BLaER1 (cell line): ENCODE data around the gene SLC17A3.

Experiments
- H3K27ac ChIP-seq: shearing (Covaris generic); formaldehyde crosslinking; 2 replicates; pipeline ENCODE4 v1.8.1; 2022
- H3K27me3 ChIP-seq: shearing (Covaris generic); formaldehyde crosslinking; 2 replicates; pipeline ENCODE4 v1.8.1; 2022
- H3K36me3 ChIP-seq: shearing (Covaris generic); formaldehyde crosslinking; 2 replicates; pipeline ENCODE4 v1.8.1; 2022
- H3K4me1 ChIP-seq: shearing (Covaris generic); formaldehyde crosslinking; 2 replicates; pipeline ENCODE4 v1.8.1; 2022
- H3K4me2 ChIP-seq: shearing (Covaris generic); formaldehyde crosslinking; 2 replicates; pipeline ENCODE4 v1.8.1; 2022
- H3K4me3 ChIP-seq: shearing (Covaris generic); formaldehyde crosslinking; 2 replicates; pipeline ENCODE4 v1.8.1; 2022
- H3K9ac ChIP-seq: shearing (Covaris generic); formaldehyde crosslinking; 2 replicates; pipeline ENCODE4 v1.8.1; 2022
- H3K9me3 ChIP-seq: shearing (Covaris generic); formaldehyde crosslinking; 2 replicates; pipeline ENCODE4 v1.8.1; 2022
- H4K20me1 ChIP-seq: shearing (Covaris generic); formaldehyde crosslinking; 2 replicates; pipeline ENCODE4 v1.8.1; 2022
- Cebpa-rat ChIP-seq: shearing (Covaris generic); IDR thresholded peaks from 2 replicates; pipeline ENCODE4 v1.8.1; 2022

SLC17A3 gene

DNA sequence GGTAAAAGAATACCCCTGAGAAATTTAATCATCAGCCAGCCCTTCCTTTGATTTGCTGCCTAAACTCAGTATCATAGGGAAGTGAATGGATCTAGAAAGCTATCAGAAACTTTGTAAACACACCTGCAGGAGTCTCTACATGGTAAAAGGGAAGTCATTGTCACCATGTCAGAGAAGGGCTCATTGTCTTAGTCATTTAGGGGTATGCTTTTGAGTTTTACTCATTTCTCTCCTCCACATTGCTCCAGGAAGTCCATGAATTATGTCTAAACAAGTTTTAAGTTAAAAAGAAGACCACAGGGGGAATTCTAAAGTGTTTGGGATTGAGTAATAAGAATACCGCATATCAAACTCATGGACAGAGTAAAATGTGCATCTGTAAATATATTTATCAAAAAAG, 44.7 kb downstream of the SLC17A3 start:
- Histone ChIP-seq H3K27me3 (no peaks in the 10 kb centered on the region), H3K4me1 (no peaks in the 10 kb centered on the region), H4K20me1 (no peaks in the 10 kb centered on the region), H3K27ac (no peak overlapping the region), H3K9ac (no peak overlapping the region), H3K4me3 (no peak overlapping the region), H3K4me2 (no peak overlapping the region), H3K36me3 (no peaks in the 10 kb centered on the region), H3K9me3 (no peaks in the 10 kb centered on the region)
- no peak for TF ChIP-seq Cebpa-rat

- Histone ChIP-seq H3K27me3 (no peaks in the 10 kb centered on the region), H3K36me3 (no peaks in the 10 kb centered on the region), H4K20me1 (no peaks in the 10 kb centered on the region), H3K4me2 (no peak overlapping the region), H3K27ac (no peak overlapping the region), H3K4me3 (no peak overlapping the region), H3K9ac (no peak overlapping the region), H3K9me3 (no peaks in the 10 kb centered on the region), H3K4me1 (no peaks in the 10 kb centered on the region)
- no peak for TF ChIP-seq Cebpa-rat
These were observed 52.7 kb downstream of the SLC17A3 start for GRCh38 chr6:25821341-25821740.

- H3K36me3 ChIP-seq = no peaks in the 10 kb centered on the region
- H3K27me3 ChIP-seq = no peaks in the 10 kb centered on the region
- H3K27ac ChIP-seq = no peak overlapping the region
- no peaks in the 10 kb centered on the region for H4K20me1 ChIP-seq
- no peaks in the 10 kb centered on the region for H3K4me1 ChIP-seq
- H3K4me2 ChIP-seq = no peak overlapping the region
- H3K9me3 ChIP-seq = no peaks in the 10 kb centered on the region
- no peak overlapping the region for H3K9ac ChIP-seq
- no peak overlapping the region for H3K4me3 ChIP-seq
- no peak for TF ChIP-seq Cebpa-rat
These were observed 57.8 kb downstream of the SLC17A3 start for GRCh38 chr6:25816252-25816651.

- Histone ChIP-seq H3K27ac (no peak overlapping the region), H4K20me1 (no peaks in the 10 kb centered on the region), H3K4me2 (no peak overlapping the region), H3K4me3 (no peak overlapping the region), H3K9me3 (no peaks in the 10 kb centered on the region), H3K36me3 (no peaks in the 10 kb centered on the region), H3K4me1 (no peaks in the 10 kb centered on the region), H3K27me3 (no peaks in the 10 kb centered on the region), H3K9ac (no peak overlapping the region)
- TF ChIP-seq Cebpa-rat = no peak
These were observed 58.8 kb downstream of the SLC17A3 start for GRCh38 chr6:25815194-25815593.

- Histone ChIP-seq H3K27me3 (no peaks in the 10 kb centered on the region), H3K4me2 (no peak overlapping the region), H3K9me3 (no peaks in the 10 kb centered on the region), H3K27ac (no peak overlapping the region), H3K4me3 (no peak overlapping the region), H4K20me1 (no peaks in the 10 kb centered on the region), H3K9ac (no peak overlapping the region), H3K4me1 (no peaks in the 10 kb centered on the region), H3K36me3 (no peaks in the 10 kb centered on the region)
- no peak for TF ChIP-seq Cebpa-rat
These were observed 69.2 kb downstream of the SLC17A3 start for GRCh38 chr6:25804804-25805203.

- no peaks in the 10 kb centered on the region for H3K36me3 ChIP-seq
- no peak overlapping the region for H3K4me2 ChIP-seq
- H3K4me3 ChIP-seq = no peak overlapping the region
- TF ChIP-seq Cebpa-rat = no peak
- no peak overlapping the region for H3K9ac ChIP-seq
- H4K20me1 ChIP-seq = no peaks in the 10 kb centered on the region
- H3K27ac ChIP-seq = no peak overlapping the region
- H3K9me3 ChIP-seq = no peaks in the 10 kb centered on the region
- no peaks in the 10 kb centered on the region for H3K4me1 ChIP-seq
- no peaks in the 10 kb centered on the region for H3K27me3 ChIP-seq
These were observed 72.6 kb downstream of the SLC17A3 start for GRCh38 chr6:25801436-25801835.
